Parathyroid adenoma (tissue), 2 donors: ENCODE results near the gene EPS15.

ENCODE experiments used
- H2AFZ ChIP-seq: fragments of 300-600 bp; sonication (generic); one replicate; pipeline ENCODE4 v1.7.0; 2017; ENCODE audit warnings: antibody characterized with exemption, mild to moderate bottlenecking
- H3K27ac ChIP-seq: fragments of 300-600 bp; sonication (generic); one replicate; pipeline ENCODE4 v1.7.0; 2017
- H3K27me3 ChIP-seq: fragments of 300-600 bp; sonication (generic); one replicate; pipeline ENCODE4 v1.7.0; 2017; ENCODE audit warnings: low read length; ENCODE audit not compliant: control insufficient read depth, insufficient read depth
- H3K36me3 ChIP-seq: fragments of 300-600 bp; sonication (generic); one replicate; pipeline ENCODE4 v1.7.0; 2017; ENCODE audit warnings: low read length; ENCODE audit not compliant: control insufficient read depth, insufficient read depth
- H3K4me1 ChIP-seq: fragments of 300-600 bp; sonication (generic); one replicate; pipeline ENCODE4 v1.7.0; 2017; ENCODE audit warnings: control low read depth
- H3K4me2 ChIP-seq: fragments of 300-600 bp; sonication (generic); one replicate; pipeline ENCODE4 v1.7.0; 2017; ENCODE audit warnings: low read length
- H3K4me3 ChIP-seq: fragments of 300-600 bp; sonication (generic); one replicate; pipeline ENCODE4 v1.7.0; 2017; ENCODE audit warnings: low read depth, low read length
- H3K79me2 ChIP-seq: fragments of 300-600 bp; sonication (generic); one replicate; pipeline ENCODE4 v1.7.0; 2017; ENCODE audit warnings: control low read depth
- H3K9ac ChIP-seq: fragments of 300-600 bp; sonication (generic); one replicate; pipeline ENCODE4 v1.7.0; 2017; ENCODE audit warnings: mild to moderate bottlenecking
- H3K9me3 ChIP-seq: fragments of 300-600 bp; sonication (generic); one replicate; pipeline ENCODE4 v1.7.0; 2017; ENCODE audit warnings: low read length; ENCODE audit not compliant: control insufficient read depth
- TF ChIP-seq, protein P1 (sequence below): fragments of 300-600 bp; sonication (generic); IDR thresholded peaks from one replicate; pipeline ENCODE4 v1.7.0; 2017; ENCODE audit warnings: antibody characterized with exemption, mild to moderate bottlenecking
- donor health status: primary hyperparathyroidism.

Gene EPS15

DNA sequence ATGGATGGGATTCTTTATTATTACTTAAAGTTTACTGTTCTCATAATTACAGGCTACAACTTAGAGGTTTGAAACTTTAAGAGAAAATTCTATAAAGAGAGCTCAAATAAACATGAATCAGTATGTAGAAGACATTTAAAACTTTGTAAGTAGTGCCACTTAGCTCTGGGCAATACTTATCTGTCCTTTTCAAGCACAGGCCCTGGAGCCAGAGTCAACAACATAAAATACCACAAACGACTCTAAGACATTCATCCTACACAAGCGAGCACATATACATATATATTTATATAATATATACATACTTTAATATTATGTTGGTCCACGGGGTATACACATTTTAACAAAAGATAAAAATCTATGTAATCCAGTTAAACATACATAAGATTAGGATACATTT lies 164.7 kb downstream of the EPS15 start:
- Histone ChIP-seq H3K27me3 (no peaks in the 10 kb centered on the region), H3K36me3 (no peaks in the 10 kb centered on the region), H2AFZ (no peak overlapping the region), H3K4me1 (no peaks in the 10 kb centered on the region), H3K79me2 (no peaks in the 10 kb centered on the region), H3K9ac (no peak overlapping the region), H3K4me2 (no peak overlapping the region), H3K4me3 (no peak overlapping the region), H3K27ac (no peak overlapping the region), H3K9me3 (no peaks in the 10 kb centered on the region)
- TF ChIP-seq, protein P1, sequence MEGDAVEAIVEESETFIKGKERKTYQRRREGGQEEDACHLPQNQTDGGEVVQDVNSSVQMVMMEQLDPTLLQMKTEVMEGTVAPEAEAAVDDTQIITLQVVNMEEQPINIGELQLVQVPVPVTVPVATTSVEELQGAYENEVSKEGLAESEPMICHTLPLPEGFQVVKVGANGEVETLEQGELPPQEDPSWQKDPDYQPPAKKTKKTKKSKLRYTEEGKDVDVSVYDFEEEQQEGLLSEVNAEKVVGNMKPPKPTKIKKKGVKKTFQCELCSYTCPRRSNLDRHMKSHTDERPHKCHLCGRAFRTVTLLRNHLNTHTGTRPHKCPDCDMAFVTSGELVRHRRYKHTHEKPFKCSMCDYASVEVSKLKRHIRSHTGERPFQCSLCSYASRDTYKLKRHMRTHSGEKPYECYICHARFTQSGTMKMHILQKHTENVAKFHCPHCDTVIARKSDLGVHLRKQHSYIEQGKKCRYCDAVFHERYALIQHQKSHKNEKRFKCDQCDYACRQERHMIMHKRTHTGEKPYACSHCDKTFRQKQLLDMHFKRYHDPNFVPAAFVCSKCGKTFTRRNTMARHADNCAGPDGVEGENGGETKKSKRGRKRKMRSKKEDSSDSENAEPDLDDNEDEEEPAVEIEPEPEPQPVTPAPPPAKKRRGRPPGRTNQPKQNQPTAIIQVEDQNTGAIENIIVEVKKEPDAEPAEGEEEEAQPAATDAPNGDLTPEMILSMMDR = no peak

DNA sequence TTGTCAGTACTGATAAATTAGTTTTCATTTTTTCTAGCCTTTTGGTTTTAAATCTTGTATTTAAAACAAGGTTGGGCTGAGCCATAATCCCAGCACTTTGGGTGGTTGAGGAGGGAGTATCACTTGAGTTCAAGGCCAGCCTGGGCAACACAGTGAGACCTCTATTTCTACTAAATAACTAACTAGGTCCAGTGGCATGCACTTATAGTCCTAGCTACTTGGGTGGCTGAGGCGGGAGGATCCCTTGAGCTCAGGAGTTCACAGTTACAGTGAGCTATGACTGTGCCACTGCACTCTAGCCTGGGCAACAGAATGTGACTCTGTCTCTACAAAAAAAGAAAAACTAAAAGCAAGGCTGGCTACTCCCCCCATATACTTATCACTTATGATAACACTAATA lies 167.2 kb downstream of the EPS15 start:
- H3K27ac ChIP-seq = no peak overlapping the region
- H3K79me2 ChIP-seq = no peaks in the 10 kb centered on the region
- H3K9ac ChIP-seq = no peak overlapping the region
- H3K27me3 ChIP-seq = no peaks in the 10 kb centered on the region
- H3K4me1 ChIP-seq = no peaks in the 10 kb centered on the region
- H3K4me2 ChIP-seq = no peak overlapping the region
- TF ChIP-seq, protein P1 = no peak
- no peak overlapping the region for H3K4me3 ChIP-seq
- no peaks in the 10 kb centered on the region for H3K36me3 ChIP-seq
- H3K9me3 ChIP-seq = no peaks in the 10 kb centered on the region
- no peak overlapping the region for H2AFZ ChIP-seq

DNA sequence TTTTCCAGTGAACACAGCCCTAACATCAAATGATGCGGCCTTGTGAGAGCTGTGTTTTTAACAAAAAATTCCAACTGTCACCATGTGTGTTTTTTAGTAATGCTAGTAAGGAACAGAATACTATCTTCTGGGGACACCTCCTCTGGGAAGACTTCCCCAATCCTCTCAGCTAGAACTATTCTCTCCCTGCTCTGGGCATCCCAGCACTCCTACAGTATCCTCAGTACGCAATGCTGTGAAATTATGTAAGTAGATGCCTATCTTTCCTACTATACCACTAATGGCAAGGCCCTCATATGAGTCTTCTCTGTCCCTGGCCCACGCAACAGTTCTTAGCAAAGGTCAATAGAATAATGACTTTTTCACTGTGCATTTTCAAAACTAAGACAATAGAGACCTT lies 169.2 kb downstream of the EPS15 start:
- no peak overlapping the region for H3K27ac ChIP-seq
- no peak overlapping the region for H3K4me3 ChIP-seq
- H3K79me2 ChIP-seq = no peaks in the 10 kb centered on the region
- no peak overlapping the region for H3K9ac ChIP-seq
- no peaks in the 10 kb centered on the region for H3K36me3 ChIP-seq
- no peak overlapping the region for H3K4me2 ChIP-seq
- no peaks in the 10 kb centered on the region for H3K27me3 ChIP-seq
- TF ChIP-seq, protein P1 = no peak
- H3K4me1 ChIP-seq = peaks cover 2% of the 10 kb centered on the region
- H2AFZ ChIP-seq = no peak overlapping the region
- H3K9me3 ChIP-seq = no peaks in the 10 kb centered on the region

DNA sequence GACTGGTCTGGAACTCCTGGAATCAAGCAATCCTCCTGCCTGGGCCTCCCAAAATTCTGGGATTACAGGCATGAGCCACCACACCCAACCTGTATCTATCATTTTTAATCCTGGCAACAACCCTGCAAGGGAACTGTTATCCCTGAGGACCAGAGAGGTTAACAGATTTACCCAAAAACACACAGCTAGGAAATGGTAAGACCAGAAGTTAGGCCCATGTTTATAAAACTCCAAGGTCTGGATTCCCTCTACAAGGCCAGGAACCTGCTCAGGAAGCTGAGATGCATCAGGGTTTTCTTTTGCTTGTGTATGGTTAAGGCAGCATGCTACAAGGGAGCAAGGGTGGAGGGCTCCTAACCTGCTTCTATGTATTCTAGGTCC lies 170.9 kb downstream of the EPS15 start:
- no peak overlapping the region for H3K4me2 ChIP-seq
- TF ChIP-seq, protein P1 = no peak
- no peak overlapping the region for H3K9ac ChIP-seq
- no peaks in the 10 kb centered on the region for H3K9me3 ChIP-seq
- no peak overlapping the region for H3K4me3 ChIP-seq
- H3K27ac ChIP-seq = no peak overlapping the region
- peaks cover 2% of the 10 kb centered on the region for H3K4me1 ChIP-seq
- H2AFZ ChIP-seq = no peak overlapping the region
- no peaks in the 10 kb centered on the region for H3K27me3 ChIP-seq
- no peaks in the 10 kb centered on the region for H3K36me3 ChIP-seq
- no peaks in the 10 kb centered on the region for H3K79me2 ChIP-seq

DNA sequence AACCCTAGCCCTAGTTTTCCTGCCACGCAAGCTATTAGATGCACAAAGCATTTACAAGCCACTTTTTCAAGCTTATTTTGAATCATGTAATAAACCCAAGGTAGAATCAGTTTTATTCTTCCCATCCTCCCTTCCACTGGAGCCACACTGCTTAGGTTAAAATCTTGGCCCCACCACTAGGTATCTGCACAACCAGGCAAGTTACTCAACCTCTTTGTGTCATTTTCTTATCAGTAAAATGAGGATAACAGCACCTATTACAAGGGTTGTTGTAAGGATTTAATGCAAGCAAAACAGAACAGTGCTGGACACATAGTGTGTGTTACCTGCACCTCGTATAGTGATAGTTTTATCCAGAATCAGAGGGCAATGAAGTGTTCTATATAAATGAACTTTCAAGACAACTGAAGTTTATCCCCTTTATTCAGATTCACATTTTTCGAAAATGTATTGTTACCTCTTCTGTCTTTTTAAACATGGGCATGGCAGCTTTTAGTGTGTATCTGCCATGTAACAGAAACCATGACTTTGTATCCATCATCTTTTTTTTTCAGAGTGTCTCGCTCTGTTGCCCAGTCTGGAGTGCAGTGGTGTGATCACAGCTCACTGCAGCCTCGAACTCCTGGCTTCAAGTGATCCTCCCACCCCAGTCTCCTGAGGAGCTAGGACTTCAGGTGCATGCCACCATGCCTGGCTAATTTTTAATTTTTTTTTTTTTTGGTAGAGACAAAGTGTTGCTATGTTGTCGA lies 171.5 kb downstream of the EPS15 start:
- Histone ChIP-seq H3K36me3 (no peaks in the 10 kb centered on the region), H3K9me3 (no peaks in the 10 kb centered on the region), H3K27ac (no peak overlapping the region), H3K4me1 (peaks cover 2% of the 10 kb centered on the region), H3K27me3 (no peaks in the 10 kb centered on the region), H3K79me2 (no peaks in the 10 kb centered on the region), H3K9ac (no peak overlapping the region), H3K4me2 (no peak overlapping the region), H3K4me3 (no peak overlapping the region), H2AFZ (no peak overlapping the region)
- TF ChIP-seq, protein P1 = no peak
